GM21381 (cell line): ENCODE data around the gene CTRB2.
"Not testable (repeated sequence)": the region's sequence is repeated elsewhere in the genome, so short reads cannot be mapped to it uniquely, and the experiment has no call there.

Experiments used
- ATAC-seq: cut with Tn5 transposase; IDR thresholded peaks from one replicate; pipeline ENCODE4 v1.9.1; 2021; ENCODE audit warnings: mild to moderate bottlenecking, moderate library complexity; ENCODE audit not compliant: unreplicated experiment

The CTRB2 gene

DNA sequence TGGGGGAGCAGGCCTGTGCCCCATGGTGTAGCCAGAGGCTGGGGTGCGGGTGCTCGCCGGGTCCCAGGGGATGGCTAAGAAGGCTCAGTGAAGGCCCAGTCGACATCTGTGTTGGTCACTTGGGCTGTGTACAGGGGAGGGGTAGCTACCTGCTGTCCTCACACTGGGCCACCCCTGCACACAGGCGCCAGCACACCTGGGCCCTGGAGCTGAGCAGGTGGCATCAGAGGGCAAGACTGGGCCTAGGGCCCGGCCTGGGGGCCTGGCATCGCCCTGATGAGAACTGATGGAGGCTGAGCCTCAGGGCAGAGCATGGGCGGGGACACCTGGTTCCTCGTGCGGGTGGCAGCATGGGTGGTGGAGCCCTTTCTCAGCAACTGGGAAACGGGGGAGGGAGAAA is 870 bp upstream of the CTRB2 start:
- no peak for ATAC-seq

DNA sequence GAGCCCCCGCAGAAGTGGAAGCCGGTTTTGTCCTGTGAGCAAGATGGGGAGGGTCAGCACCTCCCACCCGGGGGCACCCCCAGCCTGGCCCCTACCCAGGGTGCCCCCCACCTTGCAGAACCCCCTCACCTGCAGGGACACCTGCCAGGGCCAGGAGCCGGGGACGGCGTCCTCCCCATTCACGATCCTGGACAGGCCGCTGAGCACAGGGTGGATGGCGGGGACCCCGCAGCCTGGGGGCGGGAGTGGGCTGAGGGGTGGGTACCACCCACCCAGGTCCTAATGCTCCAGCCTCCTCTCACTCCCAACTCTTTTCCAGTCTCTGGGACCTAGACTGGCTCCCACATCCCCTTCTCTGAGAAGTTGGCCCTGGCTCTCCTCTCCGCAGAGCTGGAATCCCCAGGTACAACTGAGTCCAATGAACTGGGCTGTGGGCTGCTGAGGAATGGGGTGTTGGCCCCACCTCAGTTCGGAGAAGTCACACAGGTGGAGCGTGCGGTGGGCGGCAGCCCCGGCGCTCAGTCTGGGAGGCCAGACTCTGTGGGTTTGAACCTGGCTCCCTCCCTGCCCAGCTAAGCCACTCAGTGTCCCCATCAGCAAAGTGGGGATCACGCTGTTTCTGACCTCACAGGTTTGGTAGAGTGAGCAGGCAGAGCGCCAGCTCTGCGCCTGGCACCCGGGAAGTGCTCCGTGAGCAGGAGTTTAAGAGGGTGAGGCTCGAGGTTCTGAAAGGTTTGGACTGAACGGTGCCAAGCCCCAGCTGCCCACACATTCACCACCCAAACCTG is 806 bp downstream of the CTRB2 start:
- not testable (repeated sequence) for ATAC-seq

DNA sequence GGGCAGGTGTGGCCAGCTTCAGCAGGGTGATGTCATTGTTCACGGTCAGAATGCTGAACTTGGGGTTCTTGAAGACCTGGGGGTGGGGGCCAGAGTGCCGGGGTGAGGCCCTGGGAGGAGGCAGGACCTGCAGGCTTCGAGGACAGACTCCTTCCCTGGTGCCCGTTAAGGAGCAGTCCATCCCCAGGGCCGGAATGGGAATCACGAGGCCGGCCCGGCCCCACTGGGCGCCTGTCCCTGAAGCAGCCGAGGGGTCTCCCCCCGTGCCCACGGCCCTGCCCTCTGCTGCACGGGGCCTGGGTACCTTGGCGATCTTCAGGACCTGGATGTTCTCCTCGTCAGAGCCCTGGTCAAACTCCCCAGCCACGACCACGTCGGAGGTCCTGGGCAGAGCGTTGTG is 1.5 kb downstream of the CTRB2 start:
- not testable (repeated sequence) for ATAC-seq

DNA sequence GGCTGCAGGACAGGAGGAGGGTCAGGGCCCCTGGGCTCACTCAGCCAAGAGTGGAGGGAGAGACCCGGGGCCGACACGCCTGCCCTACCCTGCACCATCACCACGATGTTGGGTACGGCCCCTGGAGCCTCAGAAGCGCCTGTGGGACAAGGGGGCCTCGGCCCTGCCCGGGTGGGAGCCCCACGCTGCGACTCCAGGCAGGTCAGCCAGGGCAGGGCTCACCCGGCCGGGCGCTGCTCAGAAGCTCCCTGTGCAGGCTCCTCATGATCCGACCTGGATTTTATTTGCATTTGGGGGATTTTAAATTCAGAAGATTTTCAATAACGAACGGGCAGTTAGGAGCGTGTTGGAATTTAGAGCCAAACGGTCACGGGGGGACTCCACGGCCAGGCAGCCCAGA is 2.1 kb downstream of the CTRB2 start:
- ATAC-seq = not testable (repeated sequence)

DNA sequence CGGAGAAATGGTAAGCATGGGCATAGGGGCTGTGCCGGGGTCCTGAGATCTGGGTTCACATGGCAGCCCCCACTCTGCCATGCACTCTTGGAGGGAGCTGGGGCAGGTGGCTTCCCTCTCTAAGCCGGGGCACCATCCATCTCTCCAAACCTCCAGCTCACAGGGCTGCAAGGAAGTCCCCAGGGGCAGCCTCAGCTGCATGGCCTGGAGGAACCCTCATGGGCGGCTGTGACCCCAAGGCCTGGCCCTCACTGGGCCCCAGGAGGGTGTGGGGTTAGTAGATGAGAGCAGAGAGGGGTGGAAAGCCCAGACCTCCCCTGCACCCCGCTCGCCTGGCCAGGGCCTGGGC is 2.6 kb downstream of the CTRB2 start:
- no peak for ATAC-seq

DNA sequence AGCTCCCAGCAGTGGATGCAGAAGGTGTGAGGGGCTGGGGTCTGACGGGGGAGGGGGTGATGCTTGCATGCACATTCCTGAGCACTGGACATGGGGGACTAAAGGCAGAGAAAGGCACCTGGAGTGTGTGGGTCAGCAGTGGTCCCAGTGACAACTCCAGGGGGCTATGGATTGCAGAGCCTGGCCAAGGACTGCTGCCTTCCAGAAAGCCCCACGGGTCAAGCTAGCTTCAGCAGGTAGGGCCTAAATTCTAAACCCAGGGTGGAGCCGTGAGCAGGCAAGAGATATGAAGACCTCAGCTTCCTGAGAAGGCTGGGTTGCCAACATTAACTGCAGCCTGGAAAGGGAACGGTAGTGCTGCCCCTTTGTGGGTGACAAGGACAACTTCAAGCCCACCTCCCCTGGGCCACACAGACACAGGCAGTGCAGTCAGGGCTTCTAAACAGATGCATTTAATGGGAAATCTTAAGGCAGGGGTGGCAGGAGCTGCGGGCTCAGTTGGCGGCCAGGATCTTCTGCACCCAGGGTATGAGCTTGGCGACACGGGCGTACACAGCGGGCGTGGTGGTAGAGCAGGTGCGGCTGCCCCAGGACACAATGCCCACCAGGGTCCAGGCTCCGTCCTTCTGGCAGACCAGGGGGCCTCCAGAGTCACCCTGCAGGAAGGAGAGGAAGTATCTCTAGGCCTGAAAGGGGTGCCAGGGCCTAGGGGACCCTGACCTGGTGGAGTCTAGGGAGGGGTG is 3.1 kb downstream of the CTRB2 start:
- ATAC-seq = no peak

DNA sequence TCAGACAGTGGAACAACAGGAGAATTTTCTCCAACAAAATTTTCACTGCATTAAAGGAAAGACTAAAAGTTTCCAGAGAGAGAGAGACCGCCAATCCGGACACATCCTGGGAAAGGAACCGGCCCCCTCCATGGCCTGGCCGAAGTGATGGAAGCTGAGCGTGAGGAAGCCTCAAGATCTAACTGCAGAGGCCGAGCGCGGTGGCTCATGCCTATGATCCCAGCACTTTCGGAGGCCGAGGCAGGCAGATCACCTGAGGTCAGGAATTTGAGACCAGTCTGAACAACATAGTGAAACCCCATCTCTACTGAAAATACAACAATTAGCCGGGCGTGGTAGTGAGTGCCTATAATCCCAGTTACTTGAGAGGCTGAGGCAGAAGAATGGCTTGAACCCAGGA is 3.9 kb downstream of the CTRB2 start:
- no peak for ATAC-seq

DNA sequence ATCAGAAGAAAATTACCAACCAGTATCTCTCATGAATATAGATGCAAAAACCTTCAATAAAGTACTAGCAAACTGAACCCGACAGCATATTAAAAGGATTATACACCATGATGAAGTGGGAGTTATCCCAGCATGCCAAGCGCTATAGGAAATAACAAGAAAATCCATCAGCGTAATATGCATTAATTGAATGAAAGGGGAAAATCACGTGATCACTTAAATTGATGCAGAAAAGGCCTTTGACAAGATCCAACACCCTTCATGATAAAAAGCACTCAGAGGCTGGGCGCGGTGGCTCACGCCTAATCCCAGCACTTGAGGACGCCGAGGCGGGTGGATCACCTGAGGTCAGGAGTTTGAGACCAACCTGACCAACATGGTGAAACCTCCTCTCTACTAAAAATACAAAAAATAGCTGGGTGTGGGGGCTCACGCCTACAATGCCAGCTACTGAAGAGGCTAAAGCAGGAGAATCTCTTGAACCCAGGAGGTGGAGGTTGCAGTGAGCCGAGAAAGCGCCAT is 4.8 kb downstream of the CTRB2 start:
- no peak for ATAC-seq

DNA sequence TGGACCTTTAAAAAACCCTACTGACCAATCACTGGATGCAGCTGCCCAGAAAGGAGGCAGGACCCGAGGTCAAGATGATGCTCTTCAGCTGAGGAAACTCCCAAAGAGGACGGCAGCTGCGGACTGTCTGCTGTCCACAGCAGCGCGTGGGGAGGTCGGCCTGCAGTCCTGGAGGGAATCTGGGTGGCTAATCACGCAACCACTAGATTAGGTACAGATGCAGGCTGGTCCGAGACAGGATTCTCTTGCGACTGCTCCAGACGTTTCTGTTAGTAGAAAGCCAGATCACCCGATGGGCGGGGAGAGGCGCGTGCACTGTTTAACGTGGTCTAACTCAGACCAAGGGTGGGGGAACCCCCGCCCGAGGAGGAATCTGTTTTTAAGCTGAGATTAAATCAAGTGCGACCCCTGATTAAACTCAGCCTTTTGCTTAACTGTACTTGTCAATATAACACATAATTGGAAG is 8.8 kb downstream of the CTRB2 start:
- no peak for ATAC-seq

DNA sequence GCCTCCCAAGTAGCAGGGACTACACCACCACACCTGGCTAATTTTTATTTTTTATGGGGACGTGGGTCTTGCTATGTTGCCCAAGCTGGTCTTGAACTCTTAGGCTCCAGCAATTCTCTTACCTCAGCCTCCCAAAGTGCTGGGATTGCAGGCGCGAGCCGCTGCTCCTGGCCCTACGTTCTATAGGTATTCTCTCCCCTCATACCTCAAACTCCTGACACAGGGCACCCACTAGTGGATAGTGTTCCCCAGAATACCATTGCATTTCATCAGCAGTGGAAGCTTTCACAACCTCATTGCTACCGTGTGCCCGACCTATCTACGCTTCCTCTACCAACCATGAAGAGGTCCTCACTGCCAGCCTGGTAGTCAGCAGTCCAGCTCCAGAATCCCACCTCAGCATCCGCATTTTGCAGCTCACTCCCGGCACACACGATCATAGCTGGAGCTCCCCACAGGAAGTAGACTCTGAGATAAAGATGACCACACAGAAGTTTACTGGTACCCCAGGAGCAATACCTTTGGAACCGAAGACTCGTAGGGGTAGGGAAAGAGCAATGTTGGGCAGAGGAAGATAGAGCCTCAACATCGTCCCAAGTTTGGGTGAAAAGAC is 9.3 kb downstream of the CTRB2 start:
- no peak for ATAC-seq

DNA sequence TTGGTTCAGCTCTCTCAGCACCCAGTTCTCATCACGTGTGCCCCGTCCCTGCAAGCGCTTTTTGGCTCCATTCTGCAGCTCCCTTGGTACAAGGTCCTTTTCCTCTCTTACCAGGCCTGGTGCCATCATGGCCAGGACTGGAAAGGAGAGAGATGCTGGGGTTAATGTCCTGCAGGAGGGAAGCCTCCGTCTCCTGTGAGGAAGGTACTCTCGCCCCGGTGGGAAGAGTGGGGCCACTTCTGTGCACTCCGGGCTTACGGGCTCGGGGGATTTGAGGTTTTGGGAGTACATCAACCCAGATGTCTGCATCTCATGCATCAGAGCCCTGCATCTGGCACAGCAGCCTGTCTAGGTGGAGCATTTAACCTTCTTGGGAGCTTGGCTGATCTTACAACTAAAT is 10.1 kb downstream of the CTRB2 start:
- ATAC-seq = no peak

DNA sequence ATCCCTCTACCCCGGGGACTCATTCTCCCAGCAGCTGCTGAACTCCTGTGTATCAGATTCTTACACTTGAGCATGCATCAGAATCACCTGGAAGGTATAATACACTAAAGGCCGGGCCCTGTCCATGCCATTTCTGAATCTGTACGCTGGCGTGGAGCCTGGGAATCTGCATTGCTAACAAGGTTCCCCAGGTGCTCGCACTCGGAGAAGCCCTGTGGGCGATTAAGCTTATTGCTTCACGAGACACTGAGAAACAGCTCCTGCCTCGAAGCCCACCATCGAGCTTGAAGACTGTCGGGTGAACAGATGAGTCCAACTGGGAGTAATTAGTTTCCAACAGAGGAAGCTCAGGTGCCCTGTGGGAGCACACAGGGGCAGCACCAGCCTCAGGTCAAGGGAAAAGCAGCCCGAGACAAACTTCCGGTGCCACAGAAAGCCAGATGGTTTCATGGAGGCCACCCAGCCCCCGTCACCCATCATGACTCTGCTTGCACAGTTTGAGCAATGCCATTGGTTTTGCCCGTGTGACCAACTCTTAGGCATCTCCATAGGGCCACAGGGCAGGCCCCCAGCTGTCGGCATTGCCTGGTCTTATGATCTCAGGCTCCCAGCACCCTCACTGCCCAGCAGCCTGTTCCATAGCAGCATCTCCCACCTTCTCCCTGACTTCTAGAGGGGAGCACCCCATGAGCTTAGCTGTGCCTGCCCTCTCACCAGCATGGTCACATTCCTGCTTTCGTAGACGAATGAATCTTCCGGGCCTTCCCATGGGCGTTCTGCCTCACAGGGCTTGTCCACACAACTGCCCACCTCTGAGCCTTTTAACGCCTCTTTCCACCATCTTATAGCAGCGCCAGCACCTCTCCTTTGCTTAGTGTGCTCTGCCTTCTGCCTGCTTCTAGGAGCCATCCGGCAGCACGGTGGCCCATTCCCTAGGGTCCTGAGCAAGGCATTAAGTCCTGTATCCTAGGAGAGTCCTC is 10.9 kb downstream of the CTRB2 start:
- no peak for ATAC-seq

DNA sequence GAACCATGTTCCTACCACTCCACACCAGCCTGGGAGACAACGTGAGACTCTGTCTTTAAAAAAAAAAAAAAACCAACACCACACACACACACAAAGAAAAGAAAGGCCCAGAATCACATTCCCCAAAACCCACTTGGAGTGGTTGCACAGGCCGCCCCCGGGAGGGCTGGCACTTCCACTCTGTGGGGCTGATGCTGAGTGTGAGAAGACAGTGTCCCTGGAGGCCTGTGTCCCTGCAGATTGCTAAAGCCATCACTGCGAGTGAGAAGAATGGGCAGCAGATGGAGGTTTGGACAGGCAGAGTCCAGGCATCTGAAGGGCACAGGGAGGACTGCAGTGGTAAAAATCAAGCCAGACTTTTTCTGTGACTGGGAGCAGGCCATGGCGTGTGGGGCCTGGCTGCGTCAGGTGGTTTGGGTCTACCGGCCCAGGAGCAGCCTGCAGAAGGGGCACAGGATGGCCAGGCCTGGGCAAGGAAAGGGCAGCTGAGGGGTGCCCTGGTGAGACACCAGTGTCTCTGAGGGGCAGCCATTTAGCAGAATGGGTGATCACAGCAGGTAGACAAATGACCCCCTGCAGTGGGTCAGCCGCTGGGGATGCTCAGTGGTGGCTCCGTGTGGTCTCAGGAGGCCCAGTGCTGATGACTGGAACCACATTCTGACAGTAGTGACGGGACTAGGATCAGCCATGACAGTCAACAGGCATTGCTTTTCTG is 13.1 kb downstream of the CTRB2 start:
- no peak for ATAC-seq

DNA sequence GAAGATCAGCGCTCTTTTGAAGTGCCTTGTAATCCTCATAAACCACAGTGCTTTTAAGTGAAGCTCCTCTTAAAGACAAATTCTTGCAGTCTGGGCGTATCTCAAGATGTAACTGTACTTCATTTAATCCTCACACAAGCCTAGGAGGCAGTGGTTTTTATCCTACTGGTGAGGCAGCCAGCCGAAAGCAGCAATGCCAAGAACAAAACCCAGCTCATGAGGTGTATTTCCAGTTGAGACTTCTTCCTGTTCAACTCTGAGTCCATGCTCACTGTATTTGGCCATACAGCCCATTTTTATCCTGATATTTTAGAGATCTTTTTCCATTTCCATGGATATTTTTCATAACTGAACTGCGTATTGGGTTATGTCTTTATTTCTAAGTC is 13.7 kb downstream of the CTRB2 start:
- no peak for ATAC-seq

DNA sequence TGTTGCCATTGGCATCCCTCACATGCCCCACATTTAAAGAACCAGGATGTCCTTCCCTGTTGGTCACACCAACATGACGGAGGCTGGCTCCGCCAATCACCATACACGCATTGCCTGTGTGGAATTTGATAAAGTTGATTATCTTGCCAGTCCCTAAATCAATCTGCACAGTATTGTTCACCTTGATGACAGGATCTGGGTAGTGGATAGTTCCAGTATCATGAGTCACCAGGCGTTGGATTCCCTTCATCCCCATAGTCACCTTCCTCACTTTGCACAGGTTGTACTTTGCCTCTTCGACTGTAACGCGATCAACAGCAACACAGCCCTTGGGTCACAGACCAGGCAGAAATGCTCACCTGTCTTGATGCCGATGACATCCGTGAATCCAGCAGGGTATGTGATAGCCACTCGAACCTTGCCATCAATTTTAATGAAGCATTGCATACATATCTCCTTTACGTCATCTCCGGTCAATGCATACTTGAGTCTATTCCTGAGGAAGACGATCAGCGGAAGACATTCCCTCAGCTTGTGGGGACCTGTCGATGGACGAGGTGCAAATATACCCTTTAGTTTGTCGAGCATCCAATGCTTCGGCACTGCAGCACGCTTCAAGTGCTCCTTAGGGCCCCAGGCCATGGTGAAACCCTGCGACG is 14.2 kb downstream of the CTRB2 start:
- no peak for ATAC-seq

DNA sequence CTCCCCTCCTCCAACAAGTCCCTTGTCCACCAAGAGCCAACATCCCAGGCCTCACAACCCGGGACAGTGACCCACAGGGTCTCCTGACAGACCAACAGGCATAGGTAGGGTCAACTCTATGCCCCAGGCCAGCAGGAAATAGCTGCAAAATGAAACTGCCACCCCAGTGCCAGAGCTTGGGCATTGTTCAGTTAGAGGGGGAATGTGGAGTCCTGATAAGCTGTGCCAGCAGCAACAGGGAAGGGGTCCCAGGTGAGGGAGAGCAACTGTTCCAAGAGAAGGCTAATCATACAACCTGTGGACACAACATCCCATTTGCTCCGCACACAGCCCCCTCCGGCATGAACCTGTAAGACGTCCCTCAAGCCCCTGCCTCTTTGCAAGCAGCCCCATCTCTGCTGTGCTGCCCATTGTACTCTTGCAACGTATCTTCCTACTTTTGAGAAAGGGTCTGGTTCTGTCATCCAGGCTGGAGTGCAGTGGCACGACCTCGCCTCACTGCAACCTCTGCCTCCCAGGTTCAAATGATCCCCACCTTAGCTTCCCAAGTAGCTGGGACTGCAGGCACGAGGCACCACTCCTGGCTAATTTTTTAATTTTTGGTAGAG is 17.2 kb downstream of the CTRB2 start:
- no peak for ATAC-seq

DNA sequence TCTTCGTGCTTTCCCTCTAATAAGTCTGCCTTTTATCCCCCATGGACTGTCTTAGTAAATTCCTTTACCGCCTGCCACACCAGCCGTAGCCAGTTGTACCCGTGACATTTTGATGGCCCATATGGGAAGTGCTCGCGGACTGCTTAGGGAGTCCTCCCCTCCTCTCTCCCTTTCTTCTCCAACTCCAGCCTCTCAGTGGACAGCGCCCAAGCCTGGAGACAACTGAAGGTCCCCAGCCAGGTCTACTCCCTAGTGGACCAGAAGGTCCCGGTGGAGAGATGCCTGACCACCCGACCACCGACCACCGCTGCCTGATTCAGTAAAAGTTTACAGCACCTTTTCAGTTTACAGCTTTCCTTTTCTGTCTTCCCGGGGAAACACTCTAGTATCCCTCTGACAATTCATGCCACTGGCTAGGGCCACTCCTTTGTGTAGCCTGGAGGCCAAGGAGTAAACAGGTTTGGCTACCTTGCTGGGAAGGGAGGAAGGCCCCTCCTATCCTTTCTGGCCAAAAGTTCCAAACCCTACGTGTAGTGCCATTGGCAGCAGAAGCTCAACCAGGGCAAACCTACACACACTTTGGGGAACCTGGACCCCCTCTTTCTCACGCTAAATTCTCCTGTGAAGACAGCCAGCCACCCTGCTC is 18.0 kb downstream of the CTRB2 start:
- ATAC-seq = no peak

DNA sequence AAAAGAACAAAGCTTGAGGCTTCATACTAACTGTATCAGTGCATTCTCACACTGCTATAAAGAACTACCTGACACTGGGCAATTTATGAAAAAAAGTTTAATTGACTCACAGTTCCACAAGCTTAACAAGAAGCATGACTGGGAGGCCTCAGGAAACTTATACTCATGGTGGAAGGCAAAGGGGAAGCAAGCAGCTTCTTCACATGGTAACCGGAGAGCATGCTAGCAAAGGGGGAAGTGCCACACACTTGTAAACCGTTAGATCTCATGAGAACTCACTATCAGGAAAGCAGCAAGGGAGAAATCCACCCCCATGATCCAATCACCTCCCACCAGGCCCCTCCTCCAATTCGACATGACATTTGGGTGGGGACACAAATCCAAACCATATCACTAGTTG is 25.3 kb downstream of the CTRB2 start:
- ATAC-seq = no peak

DNA sequence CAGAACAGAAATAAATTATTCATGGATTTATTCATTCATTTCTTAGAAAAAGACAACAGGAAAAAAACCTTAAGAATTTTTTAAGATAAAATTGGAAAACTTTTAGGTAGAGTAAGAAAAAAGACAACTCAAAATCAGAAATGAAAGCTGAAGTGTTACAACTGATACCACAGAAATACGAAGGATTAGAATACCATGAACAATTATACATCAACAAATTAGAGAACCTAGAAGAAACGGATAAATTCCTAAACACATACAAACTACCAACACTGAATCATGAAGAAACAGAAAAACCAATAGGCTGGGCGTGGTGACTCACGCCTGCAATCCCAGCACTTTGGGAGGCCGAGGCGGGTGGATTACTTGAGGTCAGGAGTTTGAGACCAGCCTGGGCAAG is 27.8 kb downstream of the CTRB2 start:
- ATAC-seq = no peak
